ENCODE measurements around the gene ADD3.

Gene ADD3

GRCh38 chr10:109998513-109998912 is 9.3 kb upstream of the ADD3 start:
- no peak for DNase-seq (ENCODE audit: low read depth in 1 of 2, low spot score in 1 of 2)

DNA sequence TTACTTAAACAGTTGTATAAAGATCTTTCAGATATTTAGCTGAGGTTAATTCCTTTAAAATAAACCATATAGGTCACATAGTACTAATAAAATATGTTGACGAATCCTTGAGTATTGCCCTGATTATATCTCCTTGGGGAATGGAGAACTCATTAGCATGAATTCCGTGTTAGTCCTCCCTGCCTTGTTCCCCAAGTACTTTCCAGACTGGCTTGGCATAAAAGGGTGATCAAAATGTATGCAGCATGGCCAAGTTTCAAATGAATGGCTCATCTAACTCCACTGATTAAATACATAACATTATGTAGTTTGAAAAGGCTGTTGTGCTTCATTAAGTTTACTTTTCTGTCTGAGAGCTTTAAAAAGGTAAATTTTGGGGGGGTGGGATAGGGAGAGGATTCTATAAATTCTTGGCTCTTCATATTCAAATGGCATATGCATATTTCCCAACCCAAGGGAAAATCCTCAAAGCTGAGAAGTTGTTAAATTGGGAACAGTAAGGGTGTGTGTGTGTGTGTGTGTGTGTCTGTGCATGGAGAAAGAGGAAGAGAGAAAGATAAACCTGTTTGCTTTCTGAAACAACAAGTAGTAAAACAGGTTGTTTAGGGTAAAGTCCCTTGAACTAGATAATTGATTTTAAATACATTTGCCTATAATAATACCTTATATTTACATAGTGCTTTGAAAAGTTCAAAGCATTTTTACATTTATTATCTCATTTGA is 4.8 kb upstream of the ADD3 start:
- DNase-seq (ENCODE audit: low read depth in 1 of 2, low spot score in 1 of 2) = no peak

- no peak for DNase-seq (ENCODE audit: low read depth in 1 of 2, low spot score in 1 of 2)
Measured at GRCh38 chr10:110003524-110003885, 4.3 kb upstream of the ADD3 start.

- DNase-seq (ENCODE audit: low read depth in 1 of 2, low spot score in 1 of 2) = no peak
Measured at GRCh38 chr10:110005719-110006118, 2.1 kb upstream of the ADD3 start.

DNA sequence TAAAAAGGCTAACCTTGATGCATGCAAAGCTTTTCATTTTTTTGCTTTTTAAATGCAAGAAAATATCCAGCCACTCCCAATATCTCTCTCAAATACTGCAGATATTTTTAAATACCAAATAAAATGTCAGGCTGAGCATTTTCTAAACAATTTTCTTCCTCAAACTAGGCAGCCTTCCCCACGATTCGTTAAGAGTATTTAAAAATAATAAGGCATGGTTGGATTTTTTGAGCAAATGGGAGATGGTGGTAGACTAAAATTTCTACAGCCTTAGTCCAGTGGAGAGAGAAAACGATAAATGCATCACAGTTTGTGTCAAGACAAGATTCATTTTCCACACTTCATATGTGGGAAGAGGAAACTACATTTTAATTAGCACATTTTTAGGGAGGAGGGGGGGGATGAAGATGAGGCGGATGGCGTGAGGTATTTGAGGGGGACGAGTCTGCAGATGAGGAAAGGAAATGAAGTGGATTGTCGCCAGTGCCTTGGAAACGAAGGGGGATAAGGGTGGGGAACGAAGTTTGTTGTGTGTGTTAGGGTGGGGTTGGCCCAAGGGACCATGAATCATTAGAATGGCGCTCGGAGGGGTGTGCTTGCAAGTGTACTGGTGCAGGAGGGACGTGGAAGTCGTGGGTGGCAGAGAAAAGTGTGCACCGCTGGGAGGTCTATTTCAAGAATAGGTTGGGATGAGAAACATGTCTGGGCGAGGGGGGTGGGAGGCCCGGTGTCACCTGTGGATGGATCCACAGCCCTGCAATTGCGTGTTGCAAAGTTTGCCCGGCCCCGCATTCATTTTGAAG is 1.2 kb upstream of the ADD3 start:
- DNase-seq (ENCODE audit: low read depth in 1 of 2, low spot score in 1 of 2) = no peak

- DNase-seq (ENCODE audit: low read depth in 1 of 2, low spot score in 1 of 2) = peak in 1 of 2 donors; percentile 49
Measured at GRCh38 chr10:110007161-110007700, 553 bp upstream of the ADD3 start.

DNA sequence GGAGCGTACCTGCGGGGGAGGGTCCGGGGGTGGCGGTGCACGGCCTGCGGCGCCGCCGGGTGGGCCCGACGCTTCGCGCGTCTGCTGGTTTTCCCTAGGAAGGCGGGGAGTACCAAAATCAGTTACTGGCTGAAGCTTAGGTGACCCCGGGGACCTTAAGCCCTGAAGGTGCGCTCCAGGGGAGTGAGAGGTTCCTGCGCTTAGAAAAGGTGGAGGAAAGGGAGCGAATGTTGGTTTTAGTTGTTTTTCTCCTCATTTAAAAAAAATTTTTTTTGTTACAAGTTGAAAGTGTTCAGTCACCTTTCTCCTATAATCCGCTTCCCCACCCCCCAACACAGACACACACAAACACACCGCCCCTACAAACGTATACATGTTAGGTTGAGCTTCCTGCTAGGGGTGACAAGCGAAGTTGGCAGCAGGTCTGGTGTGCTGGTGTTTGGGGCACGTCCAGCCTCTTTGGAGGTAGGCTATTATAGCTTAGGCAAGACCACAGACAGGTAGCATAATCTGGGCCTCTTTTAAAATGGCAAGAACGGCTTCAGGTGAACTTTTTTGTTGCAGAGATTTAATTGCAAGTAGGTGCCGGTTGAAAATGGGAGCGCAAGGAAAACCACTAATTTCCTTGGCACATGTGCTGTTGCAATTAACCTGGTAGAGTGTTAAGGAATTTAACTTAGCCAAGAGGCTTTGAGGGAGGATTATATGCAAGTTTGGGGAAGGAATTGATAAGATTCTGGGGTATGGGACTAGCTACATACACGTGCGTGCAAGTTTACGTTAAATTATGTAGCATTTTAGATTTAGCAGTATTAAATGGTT is 945 bp downstream of the ADD3 start:
- DNase-seq (ENCODE audit: low read depth in 1 of 2, low spot score in 1 of 2) = peak in 1 of 2 donors; percentile 21

DNA sequence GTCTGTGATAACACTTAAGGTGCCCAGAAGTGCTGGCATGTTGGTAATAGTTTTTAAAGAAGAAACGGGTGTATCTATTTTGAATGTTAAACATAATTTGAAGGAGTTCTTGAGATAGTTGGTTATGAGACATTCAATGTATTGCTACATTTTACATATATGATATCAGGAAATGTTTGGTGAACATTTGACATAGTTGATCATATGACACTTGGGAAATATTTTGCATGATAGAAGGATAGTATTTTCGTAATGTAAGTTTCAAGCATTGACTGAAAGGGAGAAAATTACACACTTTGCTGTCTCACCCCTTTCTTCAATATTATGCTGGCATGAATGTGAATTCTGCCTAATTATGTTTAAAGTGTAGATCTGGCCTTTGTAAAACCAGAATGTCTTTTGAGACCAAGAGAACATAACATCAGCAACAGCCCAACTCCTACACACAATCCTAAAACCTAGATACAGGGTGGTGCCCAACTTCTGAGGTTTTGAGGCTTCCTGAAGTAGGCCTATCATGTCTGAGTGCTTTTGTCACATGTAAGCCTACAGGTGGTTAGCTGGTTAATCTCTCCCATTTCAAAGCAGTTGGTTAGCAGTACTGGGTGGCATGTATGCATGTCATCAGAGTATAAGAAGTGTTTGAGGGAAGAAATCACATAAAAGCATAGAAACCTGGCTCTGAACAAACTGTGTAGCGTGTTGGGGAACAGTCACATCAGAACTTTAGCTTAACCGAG is 2.1 kb downstream of the ADD3 start:
- DNase-seq (ENCODE audit: low read depth in 1 of 2, low spot score in 1 of 2) = peak in 1 of 2 donors; percentile 30

GRCh38 chr10:110010486-110011378 is 2.9 kb downstream of the ADD3 start:
- DNase-seq (ENCODE audit: low read depth in 1 of 2, low spot score in 1 of 2) = no peak

- DNase-seq (ENCODE audit: low read depth in 1 of 2, low spot score in 1 of 2) = no peak
Measured at GRCh38 chr10:110011681-110012080, 3.9 kb downstream of the ADD3 start.

- DNase-seq (ENCODE audit: low read depth in 1 of 2, low spot score in 1 of 2) = peak in 1 of 2 donors; percentile 11
Measured at GRCh38 chr10:110013630-110014293, 6.0 kb downstream of the ADD3 start.

DNA sequence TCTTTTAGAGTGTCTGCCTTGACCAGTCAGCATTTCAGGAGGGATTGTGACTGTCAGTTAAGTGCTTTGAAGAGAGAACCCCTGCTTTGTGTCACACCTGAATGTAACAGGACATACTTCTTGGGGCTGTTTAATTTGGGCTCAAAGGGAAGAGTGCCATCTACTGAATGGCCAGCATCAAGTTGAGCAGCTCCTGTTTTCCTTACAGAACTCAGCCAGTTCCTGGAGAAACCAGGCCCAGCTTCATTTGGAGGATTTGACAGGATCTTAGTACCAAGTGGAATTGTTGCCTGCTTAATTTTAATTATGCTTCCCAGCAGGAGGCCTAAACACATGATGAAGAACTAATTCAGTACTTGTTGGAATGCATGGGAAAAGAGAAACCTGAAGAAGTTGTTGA is 8.3 kb downstream of the ADD3 start:
- DNase-seq (ENCODE audit: low read depth in 1 of 2, low spot score in 1 of 2) = no peak

GRCh38 chr10:110017052-110017451 is 9.3 kb downstream of the ADD3 start:
- no peak for DNase-seq (ENCODE audit: low read depth in 1 of 2, low spot score in 1 of 2)

DNA sequence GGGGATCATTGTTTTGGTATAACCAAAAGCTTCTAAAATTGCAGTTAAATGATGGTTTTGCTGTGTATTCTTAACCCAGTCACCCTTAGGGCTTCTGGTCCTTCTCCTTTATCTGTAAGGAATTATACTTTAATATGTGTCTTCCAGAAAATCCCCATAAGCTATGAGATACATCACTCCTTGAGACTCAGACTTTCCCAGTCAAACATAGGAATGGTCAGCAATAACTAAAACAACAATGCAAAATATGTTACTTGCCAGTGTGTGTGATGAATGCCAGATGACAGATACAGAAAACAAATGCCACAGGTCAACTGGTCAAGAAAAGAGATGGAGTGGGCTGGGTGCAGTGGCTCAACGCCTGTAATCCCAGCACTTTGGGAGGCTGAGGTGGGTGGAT is 10.1 kb downstream of the ADD3 start:
- DNase-seq (ENCODE audit: low read depth in 1 of 2, low spot score in 1 of 2) = no peak

GRCh38 chr10:110020265-110020664 is 12.5 kb downstream of the ADD3 start:
- DNase-seq (ENCODE audit: low read depth in 1 of 2, low spot score in 1 of 2) = no peak

DNA sequence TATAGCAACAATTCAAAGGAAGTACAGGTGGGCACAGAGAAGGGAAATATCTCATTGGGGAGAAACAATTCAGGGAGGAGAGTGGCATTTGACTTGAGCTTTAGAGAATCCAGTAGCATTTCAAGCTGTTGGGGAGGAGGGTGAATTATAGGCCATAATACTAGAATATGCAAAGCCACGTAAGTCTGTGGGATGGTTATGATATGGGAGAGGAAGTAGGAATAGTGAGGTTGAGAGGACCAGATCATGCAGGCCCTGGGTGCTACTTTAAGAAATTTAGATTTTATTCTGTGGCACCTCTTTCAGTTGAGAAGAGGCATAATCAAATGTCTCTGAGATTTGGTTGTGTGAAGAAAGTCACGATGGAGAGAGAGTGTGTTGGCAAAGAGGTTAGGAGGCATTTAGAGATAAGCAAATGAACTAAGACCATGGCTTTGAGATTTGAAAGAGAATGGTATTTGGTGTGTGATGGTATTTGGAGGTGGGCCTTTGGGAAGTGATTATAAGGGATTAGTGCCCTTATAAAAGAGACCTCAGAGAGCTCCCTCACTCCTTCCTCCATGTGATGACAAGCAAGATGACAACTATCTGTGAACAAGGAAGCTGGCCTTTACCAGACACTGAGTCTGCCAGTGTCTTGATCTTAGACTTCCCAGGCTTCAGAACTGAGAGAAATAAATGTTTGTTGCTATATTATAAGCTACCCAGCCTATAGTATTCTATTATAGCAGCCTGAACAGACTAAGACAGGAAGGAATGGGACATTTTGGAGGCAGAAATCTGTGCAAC is 15.1 kb downstream of the ADD3 start:
- DNase-seq (ENCODE audit: low read depth in 1 of 2, low spot score in 1 of 2) = no peak

DNA sequence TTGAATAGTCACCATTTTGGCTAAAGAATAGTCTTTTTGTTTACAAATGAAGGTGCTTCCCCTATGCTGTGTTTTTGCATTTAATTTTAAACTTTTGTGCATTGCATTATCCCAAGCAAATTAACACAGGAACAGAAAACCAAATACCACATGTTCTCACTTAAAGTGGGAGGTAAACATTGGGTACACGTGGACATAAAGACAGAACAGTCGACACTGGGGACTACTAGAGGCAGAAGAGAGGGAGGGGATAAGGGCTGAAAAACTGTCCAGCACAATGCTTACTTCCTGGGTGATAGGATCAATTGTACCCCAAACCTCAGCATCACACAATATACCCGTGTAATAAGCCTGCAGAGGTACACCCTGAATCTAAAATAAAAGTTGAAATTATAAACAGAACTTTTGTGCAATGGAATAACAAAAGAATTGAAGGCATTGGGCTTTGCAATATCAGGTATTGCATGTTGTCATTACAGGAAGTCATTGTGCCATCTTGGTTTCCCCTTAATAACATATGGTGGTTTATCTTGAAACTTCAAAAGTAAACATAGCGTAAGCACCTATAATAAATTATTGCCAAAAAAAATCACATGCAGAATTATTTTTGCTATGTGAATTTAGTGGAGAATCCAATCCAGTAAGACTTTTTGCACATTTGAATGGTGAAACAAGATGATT is 16.1 kb downstream of the ADD3 start:
- no peak for DNase-seq (ENCODE audit: low read depth in 1 of 2, low spot score in 1 of 2)

GRCh38 chr10:110029450-110029849 is 21.7 kb downstream of the ADD3 start:
- DNase-seq (ENCODE audit: low read depth in 1 of 2, low spot score in 1 of 2) = no peak
